GM12872 (cell line): ENCODE data around the gene ISYNA1.

ENCODE experiments used
- TF ChIP-seq, protein P1 (sequence below): IDR thresholded peaks from 3 replicates; pipeline ENCODE4 v1.5.1; 2011; ENCODE audit warnings: low read depth, mild to moderate bottlenecking, low read length, moderate library complexity; ENCODE audit not compliant: insufficient read depth

ISYNA1 gene

GRCh38 chr19:18446811-18447359, 9.0 kb upstream of the ISYNA1 start:
- TF ChIP-seq, protein P1, sequence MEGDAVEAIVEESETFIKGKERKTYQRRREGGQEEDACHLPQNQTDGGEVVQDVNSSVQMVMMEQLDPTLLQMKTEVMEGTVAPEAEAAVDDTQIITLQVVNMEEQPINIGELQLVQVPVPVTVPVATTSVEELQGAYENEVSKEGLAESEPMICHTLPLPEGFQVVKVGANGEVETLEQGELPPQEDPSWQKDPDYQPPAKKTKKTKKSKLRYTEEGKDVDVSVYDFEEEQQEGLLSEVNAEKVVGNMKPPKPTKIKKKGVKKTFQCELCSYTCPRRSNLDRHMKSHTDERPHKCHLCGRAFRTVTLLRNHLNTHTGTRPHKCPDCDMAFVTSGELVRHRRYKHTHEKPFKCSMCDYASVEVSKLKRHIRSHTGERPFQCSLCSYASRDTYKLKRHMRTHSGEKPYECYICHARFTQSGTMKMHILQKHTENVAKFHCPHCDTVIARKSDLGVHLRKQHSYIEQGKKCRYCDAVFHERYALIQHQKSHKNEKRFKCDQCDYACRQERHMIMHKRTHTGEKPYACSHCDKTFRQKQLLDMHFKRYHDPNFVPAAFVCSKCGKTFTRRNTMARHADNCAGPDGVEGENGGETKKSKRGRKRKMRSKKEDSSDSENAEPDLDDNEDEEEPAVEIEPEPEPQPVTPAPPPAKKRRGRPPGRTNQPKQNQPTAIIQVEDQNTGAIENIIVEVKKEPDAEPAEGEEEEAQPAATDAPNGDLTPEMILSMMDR: no peak

GRCh38 chr19:18446145-18446810, 8.3 kb upstream of the ISYNA1 start:
- TF ChIP-seq, protein P1: no peak

DNA sequence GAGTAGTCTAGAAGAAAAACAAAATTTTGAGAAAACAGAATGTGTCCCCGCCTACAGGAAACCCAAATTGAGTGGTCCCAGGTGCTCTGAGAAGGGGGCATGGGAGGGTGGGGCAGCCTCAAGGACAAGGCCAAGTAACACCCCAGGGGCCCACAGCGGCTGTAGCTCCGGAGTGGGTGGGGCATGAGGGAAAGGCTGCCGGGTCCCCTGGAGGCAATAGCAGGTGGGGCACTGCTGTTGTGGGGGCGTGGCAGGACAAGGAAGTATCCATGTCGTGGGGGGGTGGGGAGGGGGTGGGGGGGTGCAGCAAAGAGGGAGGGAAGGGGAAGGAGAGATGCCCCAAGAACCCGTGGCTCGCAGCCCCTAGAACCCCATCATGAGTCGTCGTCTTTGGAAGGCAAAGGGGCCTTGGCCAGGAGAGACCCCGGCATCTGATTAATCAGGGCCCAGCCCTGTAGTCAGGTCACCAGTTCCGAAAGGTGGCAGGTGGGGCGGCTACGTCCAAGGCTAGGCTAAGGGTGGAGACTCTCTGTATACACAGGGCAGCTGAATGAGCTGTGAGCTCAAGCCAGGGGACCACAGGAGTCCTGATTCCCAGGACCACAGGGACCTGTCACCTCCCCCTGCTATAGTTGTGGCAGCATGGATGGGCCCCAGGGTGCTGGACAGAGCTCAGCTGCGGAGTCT, 7.5 kb upstream of the ISYNA1 start:
- TF ChIP-seq, protein P1: no peak

DNA sequence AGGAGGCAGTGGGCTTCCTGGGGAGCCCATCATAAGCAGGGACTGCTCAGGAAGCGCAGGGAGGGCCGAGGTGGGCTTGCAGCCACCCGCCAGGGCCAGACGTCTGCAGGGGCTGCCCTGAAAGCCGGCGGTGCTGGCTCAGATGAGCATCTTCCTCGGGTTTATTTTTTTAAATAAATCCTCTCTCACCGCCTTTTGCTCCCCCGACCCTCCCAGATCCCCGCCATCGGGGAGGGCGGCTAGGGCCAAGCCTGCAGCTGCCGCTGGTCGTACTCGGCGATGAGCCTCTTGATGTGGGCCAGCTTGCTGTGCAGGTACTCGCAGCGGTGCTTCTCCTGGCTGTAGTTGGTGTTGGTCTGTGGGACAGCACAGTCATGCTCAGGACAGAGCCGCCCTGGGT, 6.6 kb upstream of the ISYNA1 start:
- TF ChIP-seq, protein P1: no peak

- TF ChIP-seq, protein P1: no peak
Measured at GRCh38 chr19:18443831-18444230, 5.9 kb upstream of the ISYNA1 start.

DNA sequence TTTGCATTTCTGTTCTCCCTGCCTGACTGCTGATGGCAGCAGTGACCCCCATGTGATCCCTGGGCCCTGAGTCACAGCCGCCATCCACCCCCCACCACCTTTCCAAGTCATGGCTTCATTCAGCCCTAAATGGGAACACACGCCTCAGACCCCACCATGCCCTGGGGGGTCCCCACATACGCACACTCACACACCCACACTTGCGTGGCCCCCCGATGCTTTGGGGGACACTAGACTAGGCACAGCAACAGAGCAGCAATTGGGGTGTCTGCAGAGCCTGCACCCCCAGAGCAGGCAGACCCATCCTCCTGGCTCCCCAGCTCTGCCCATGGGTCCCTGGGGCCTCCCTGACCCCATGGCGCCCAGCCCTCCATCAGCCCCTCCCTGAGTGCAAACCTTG, 5.5 kb upstream of the ISYNA1 start:
- TF ChIP-seq, protein P1: no peak

GRCh38 chr19:18442941-18443340, 5.0 kb upstream of the ISYNA1 start:
- TF ChIP-seq, protein P1: no peak
